Kidney (tissue), 14 donors: ENCODE results near the gene MTFP1. TPM values are rescaled to one million over a fixed set of nuclear protein-coding genes. Genes with fewer than 3 reads are reported as not detected.

Experiments
- DNase-seq, 5 donors: peaks; one replicate each; pipeline ENCODE4 v3.0.0-alpha.2; 2013 to 2020
- FAIRE-seq: peaks from 2 replicates; lab custom pipeline; 2012; peaks lifted over from hg19 to GRCh38; lab: Jason Lieb, UNC
- H3K27ac ChIP-seq, 2 donors: one replicate each; pipeline ENCODE4 v1.7.0; 2013; ENCODE audit warnings: low read depth in 2 of 2, low read length in 2 of 2, inconsistent platforms in 1 of 2
- H3K27me3 ChIP-seq: one replicate; pipeline ENCODE4 v1.7.1; 2013; ENCODE audit warnings: low read length, inconsistent platforms; ENCODE audit not compliant: control insufficient read depth, insufficient read depth
- H3K36me3 ChIP-seq, 3 donors: one replicate each; pipeline versions ENCODE4 v1.7.0 to v1.7.1; 2013; ENCODE audit warnings: low read length in 3 of 3, control low read depth in 1 of 3, inconsistent platforms in 1 of 3; ENCODE audit not compliant: insufficient read depth in 3 of 3, control insufficient read depth in 2 of 3
- H3K4me1 ChIP-seq, 3 donors: one replicate each; pipeline versions ENCODE4 v1.7.0 to v1.7.1; 2013; ENCODE audit warnings: low read length in 3 of 3, inconsistent platforms in 1 of 3, low read depth in 1 of 3; ENCODE audit not compliant: control insufficient read depth in 2 of 3, insufficient read depth in 2 of 3
- H3K4me3 ChIP-seq, 3 donors: one replicate each; pipeline versions ENCODE4 v1.7.0 to v1.8.1; 2013; ENCODE audit warnings: low read length in 3 of 3, control low read depth in 1 of 3, inconsistent platforms in 1 of 3
- H3K9ac ChIP-seq, 3 donors: one replicate each; pipeline versions ENCODE4 v1.7.0 to v1.7.1; 2013; ENCODE audit warnings: low read length in 3 of 3, control low read depth in 1 of 3, inconsistent platforms in 1 of 3
- H3K9me3 ChIP-seq, 3 donors: one replicate each; pipeline versions ENCODE4 v1.7.0 to v1.7.1; 2013; ENCODE audit warnings: low read length in 3 of 3, control low read depth in 1 of 3, inconsistent platforms in 1 of 3; ENCODE audit not compliant: control insufficient read depth in 2 of 3, insufficient read depth in 1 of 3
- intact Hi-C: fragments of 100-400 bp; cut with DNase I; formaldehyde crosslinking; loops from one replicate; pipeline ENCODE4 v1.11.1; 2022
- polyA plus RNA-seq: library from polyadenylated mRNA; stranded (reverse); fragments of 350-450 nt; fragmentation: Illumina TruSeq; extraction: RNeasy Lipid Tissue Mini Kit (QIAGEN cat#74804); gene quantifications from one replicate; pipeline ENCODE4 v1.2.3, GENCODE V29; 2014; ENCODE audit warnings: low read depth, low replicate concordance; ENCODE audit not compliant: insufficient read depth
- total RNA-seq: library from RNA; stranded (reverse); fragmentation: NEBNext Ultra II Directional; extraction: Animal tissue kit (Norgen Biotek cat#: 25700); gene quantifications from one replicate; pipeline ENCODE4 v1.2.1, GENCODE V29; 2021
- TF ChIP-seq, protein P1 (sequence below): IDR thresholded peaks from 3 replicates; pipeline ENCODE4 v1.5.1; 2012; ENCODE audit warnings: mild to moderate bottlenecking, moderate library complexity, borderline replicate concordance; ENCODE audit not compliant: insufficient read depth; ENCODE audit errors: extremely low read depth
- donor health status: control.
- donor health status: control.
- donor health status: control.
- donor health status: control.
- donor health status: control.
- donor health status: DM: yes; HTN: yes; CAD: no.
- donor health status: Normal renal cell carcinoma (clear cell type).

Gene MTFP1
- total and polyA plus RNA-seq, 2 donors from 2014 or later = 8.1 to 82.6 TPM

DNA sequence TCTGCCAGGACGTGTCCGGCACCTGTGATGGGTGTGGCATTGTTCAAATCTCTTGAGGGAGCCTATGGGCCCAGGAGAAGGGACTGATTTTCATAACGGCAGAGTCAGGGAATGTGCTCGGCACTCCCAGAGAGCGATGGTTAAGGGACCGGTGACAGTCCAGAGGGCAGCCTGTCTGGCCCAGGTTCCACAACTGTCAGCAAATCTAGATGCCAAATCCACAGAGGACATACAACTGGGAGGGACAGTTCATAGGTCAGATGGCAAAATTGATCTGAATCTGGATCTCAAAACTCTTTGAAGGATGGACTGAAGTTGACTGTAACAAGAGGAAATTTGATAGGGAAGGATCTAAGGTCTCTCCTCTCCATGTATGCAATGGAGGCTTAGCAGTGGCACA, 21.3 kb upstream of the MTFP1 start:
- no peak for FAIRE-seq

DNA sequence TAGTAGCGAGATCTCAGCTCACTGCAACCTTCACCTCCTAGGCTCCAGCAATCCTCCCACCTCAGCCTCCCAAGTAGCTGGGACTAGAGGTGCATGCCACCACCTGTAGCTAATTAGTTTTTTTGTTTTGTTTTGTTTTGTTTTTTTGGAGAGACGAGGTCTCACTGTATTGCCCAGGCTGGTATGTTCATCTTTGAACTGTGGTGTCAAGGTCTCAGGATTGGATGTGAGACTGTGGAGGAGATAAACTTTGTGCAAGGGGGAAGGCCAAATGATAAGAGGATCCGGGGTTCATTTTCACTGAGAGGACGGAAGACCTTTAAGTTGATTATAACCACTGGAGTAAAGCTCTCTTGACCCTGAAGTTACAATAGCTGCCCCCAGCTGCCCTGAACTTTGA, 19.8 kb upstream of the MTFP1 start:
- H3K27ac ChIP-seq = no peak overlapping the region
- intact Hi-C loops = no loop called here
- H3K9ac ChIP-seq = no peak overlapping the region
- H3K27me3 ChIP-seq = no peaks in the 10 kb centered on the region
- no peaks in the 10 kb centered on the region for H3K4me1 ChIP-seq
- H3K9me3 ChIP-seq = no peaks in the 10 kb centered on the region
- FAIRE-seq (no peak), DNase-seq (no peak)
- TF ChIP-seq, protein P1, sequence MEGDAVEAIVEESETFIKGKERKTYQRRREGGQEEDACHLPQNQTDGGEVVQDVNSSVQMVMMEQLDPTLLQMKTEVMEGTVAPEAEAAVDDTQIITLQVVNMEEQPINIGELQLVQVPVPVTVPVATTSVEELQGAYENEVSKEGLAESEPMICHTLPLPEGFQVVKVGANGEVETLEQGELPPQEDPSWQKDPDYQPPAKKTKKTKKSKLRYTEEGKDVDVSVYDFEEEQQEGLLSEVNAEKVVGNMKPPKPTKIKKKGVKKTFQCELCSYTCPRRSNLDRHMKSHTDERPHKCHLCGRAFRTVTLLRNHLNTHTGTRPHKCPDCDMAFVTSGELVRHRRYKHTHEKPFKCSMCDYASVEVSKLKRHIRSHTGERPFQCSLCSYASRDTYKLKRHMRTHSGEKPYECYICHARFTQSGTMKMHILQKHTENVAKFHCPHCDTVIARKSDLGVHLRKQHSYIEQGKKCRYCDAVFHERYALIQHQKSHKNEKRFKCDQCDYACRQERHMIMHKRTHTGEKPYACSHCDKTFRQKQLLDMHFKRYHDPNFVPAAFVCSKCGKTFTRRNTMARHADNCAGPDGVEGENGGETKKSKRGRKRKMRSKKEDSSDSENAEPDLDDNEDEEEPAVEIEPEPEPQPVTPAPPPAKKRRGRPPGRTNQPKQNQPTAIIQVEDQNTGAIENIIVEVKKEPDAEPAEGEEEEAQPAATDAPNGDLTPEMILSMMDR = no peak
- peaks cover 0 to 17% (median 8%) of the 10 kb centered on the region in 3 donors for H3K36me3 ChIP-seq
- no peak overlapping the region for H3K4me3 ChIP-seq

More for the DNA sequence above, 21.3 kb upstream of the MTFP1 start:
- no peak overlapping the region for H3K27ac ChIP-seq
- H3K4me1 ChIP-seq = no peaks in the 10 kb centered on the region
- no peak overlapping the region for H3K9ac ChIP-seq
- no peak for DNase-seq
- TF ChIP-seq, protein P1 = no peak
- no peaks in the 10 kb centered on the region for H3K27me3 ChIP-seq
- no peak overlapping the region for H3K4me3 ChIP-seq
- intact Hi-C loops = no loop called here
- peaks cover 0 to 11% (median 8%) of the 10 kb centered on the region in 3 donors for H3K36me3 ChIP-seq
- no peaks in the 10 kb centered on the region for H3K9me3 ChIP-seq

DNA sequence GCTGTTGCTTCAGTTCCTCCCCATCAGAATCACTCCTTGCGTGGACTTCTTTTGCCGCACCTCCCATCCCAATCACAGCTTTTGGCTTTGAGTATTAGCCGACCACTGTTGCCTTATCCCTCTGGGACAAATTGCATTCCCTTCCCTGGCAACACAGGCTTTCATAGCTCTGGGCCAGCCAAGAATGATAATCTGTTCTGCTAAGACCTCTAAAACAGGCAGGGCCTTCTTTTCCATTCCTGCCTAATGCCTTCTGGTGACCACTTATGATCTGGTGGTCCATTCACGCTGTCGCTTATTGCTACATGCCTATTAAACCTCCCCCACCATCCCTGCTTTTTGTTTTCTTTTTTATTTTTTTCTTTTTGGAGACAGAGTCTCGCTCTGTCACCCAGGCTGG, 19.2 kb upstream of the MTFP1 start:
- Histone ChIP-seq H3K36me3 (peaks cover 0 to 17% (median 8%) of the 10 kb centered on the region in 3 donors), H3K27me3 (no peaks in the 10 kb centered on the region), H3K27ac (no peak overlapping the region), H3K9me3 (no peaks in the 10 kb centered on the region), H3K4me1 (no peaks in the 10 kb centered on the region), H3K9ac (no peak overlapping the region), H3K4me3 (no peak overlapping the region)
- no peak for DNase-seq
- intact Hi-C loops = no loop called here
- no peak for FAIRE-seq
- TF ChIP-seq, protein P1 = no peak
